Adrenal gland (tissue), 5 donors: ENCODE data around the gene HYAL1.

ENCODE experiments used
- CTCF ChIP-seq, 6 experiments: fragments of 450-650 bp in 4 of 6; fragments of 200-600 bp in 2 of 6; sonication (generic) in 1 of 6; IDR thresholded peaks; 1 replicate in 5 of 6; 2 replicates in 1 of 6; pipeline versions ENCODE4 v1.5.1 to v1.8.0; 2016 to 2021; ENCODE audit warnings: antibody characterized with exemption in 6 of 6, mild to moderate bottlenecking in 2 of 6, moderate library complexity in 1 of 6
- POLR2A ChIP-seq, 2 donors: fragments of 450-650 bp; IDR thresholded peaks; one replicate each; pipeline ENCODE4 v1.6.1; 2017; ENCODE audit warnings: antibody characterized with exemption in 2 of 2, mild to moderate bottlenecking in 2 of 2, moderate library complexity in 1 of 2
- donor health status: DM: no; HTN: no; CAD: no.

- TF ChIP-seq CTCF (IDR thresholded peaks at IDR 0.05): no peak
- TF ChIP-seq POLR2A (IDR thresholded peaks at IDR 0.05): no peak
Measured at GRCh38 chr3:50342813-50343633, 39.6 kb upstream of the HYAL1 start.
